GM12872 (cell line): ENCODE results near the gene GGTLC1.

Source experiments
- TF ChIP-seq, protein P1 (sequence below): IDR thresholded peaks from 3 replicates; pipeline ENCODE4 v1.5.1; 2011; ENCODE audit warnings: low read depth, mild to moderate bottlenecking, low read length, moderate library complexity; ENCODE audit not compliant: insufficient read depth

Gene GGTLC1

DNA sequence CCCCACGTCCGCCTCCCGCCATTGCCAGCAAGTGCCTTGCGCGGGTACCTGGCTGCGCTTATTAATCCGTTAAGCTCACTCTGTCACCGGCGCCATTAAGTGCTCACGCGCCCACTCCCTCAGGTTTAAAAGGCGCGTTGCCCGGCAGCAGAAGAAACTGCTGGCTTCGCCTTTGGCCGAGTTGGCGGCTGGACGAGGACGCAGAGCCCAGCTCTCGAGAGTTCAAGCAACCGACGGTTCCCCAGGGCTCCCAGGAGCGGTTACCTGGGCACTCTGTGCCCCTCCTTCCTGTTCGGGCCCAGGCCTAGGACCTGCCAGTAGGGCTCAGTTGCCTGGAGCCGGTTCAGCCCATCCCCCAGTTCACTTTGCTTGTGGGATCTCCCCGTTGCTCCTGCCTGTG lies at the start of gene GGTLC1:
Gene GGTLC1 (minus strand): TSS at position 219 of the 400 bp plus-strand sequence. CDS start 2,168 bp downstream, outside the sequence.
- TF ChIP-seq, protein P1, sequence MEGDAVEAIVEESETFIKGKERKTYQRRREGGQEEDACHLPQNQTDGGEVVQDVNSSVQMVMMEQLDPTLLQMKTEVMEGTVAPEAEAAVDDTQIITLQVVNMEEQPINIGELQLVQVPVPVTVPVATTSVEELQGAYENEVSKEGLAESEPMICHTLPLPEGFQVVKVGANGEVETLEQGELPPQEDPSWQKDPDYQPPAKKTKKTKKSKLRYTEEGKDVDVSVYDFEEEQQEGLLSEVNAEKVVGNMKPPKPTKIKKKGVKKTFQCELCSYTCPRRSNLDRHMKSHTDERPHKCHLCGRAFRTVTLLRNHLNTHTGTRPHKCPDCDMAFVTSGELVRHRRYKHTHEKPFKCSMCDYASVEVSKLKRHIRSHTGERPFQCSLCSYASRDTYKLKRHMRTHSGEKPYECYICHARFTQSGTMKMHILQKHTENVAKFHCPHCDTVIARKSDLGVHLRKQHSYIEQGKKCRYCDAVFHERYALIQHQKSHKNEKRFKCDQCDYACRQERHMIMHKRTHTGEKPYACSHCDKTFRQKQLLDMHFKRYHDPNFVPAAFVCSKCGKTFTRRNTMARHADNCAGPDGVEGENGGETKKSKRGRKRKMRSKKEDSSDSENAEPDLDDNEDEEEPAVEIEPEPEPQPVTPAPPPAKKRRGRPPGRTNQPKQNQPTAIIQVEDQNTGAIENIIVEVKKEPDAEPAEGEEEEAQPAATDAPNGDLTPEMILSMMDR = no peak

DNA sequence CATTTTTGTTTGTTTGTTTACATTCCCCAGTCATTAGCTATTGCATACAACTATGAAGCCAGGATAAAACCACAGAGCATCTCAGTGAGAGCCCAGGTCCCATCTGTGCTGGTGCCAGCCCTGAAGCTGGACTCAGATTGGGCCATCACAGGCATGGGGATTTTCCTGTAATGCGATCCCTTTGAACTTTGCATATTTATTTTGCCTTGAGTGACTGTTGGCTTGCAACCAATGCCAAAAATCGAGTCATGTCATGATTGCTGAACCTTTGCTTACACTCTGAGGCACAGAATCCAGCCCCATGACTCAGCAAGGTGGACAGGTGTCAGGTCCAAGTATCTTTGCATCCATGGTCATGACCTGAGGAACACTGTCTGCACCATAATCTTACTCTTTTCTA lies 46.2 kb upstream of the GGTLC1 start:
- TF ChIP-seq, protein P1 = no peak

DNA sequence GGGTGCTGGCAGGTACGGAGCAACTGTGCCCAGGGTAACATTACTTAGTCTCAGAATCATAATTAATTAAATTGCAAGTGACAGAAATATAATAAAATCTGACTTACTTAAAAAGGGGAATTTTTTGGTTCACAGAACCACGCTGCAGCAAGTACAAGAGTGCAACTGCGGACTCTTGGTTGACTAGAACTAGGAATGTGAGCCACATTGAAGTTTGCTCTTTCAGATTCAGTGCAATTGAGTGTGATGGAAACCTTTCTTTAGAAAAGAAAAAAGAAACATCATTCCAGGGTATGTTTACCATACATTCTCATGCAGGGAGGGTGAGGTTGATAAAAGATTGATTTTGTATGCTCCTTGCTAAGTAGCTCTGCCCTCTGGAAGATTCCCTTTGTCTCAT lies 45.0 kb upstream of the GGTLC1 start:
- TF ChIP-seq, protein P1 = no peak

DNA sequence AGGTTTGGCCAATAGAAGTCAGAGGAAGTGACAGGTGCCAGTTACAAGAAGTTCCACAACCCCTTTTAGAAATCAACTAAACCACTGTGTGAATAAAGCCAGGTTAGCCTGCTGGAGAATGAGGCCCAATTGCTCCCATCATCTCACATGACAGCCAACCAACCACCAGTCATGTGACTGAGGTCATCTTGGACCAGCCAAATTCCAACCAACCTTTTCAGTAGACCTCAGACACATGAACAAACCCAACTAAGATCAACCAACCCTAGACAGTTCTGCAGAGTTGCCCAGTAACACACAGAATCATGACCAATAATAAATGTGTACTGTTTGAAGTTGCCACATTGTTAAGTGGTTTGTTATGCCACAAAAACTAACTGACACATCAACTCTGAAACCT lies 44.6 kb upstream of the GGTLC1 start:
- TF ChIP-seq, protein P1 = no peak

DNA sequence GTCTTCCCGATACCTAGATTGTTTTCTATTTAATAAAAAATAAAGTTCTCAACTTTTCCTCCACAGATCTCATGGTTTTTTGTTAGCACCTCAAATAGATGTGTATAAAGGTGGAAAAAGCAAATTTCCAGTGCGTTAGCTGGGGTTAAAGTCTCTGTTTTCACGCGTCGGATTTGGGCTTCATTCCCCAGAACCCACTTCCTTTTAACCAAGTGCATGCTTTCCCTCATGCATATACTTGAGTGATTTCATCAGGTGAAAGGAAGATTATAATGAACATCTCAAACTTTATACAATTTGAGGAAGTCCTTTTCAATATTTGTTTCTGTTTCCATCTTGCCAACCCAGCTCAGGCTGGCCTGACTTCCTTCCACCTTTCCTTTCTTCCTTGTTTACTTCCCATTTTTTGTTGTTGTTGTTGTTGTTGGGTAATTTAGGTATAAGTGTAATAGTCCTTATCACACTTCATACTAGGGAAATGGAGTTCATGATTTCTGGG lies 43.9 kb upstream of the GGTLC1 start:
- TF ChIP-seq, protein P1 = no peak

DNA sequence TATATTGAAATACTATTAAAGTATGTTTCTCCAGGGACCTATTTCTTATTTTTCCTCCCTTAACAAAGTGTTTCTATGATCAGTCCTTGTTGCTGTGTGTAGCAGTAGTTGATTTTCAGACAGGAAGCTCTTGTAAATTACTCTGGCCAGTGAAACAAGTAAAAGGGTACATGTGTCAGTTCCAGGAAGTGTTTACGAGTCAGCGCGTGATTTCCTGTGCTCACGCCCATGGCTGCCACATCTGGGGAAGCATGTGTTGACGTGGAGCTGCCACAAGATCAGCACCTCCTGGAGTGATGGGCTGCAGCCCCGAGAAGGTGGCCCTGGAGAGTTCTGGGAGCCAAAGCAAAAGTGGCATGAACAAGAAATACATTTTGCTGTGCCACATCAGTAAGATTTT lies 38.6 kb upstream of the GGTLC1 start:
- TF ChIP-seq, protein P1 = no peak

DNA sequence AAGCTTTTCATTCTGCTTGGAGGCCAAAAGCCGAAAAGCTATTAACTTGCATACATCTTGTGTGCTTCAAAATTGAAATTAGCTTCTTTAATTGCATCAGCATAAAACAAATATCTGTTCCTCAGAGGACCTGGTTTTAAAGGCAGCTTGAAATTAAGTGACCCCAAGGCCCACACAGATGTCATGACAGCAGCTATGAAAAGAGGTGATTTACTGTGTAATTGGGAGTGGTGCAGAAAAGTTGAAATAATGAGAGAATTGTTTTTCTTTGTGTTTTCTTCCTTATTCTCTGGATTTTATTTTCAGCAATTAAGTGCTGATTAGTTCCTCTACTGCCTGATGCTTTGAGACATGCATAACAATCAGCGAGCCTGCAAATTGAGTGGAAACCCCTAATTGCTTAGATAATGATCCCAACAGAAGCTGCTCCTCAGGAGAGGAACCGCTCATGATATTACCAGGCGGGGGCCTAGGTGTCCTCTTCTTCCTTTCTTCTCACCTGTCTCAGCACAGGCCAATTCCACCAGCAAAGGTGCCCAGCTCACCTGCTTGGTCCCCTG lies 34.1 kb upstream of the GGTLC1 start:
- TF ChIP-seq, protein P1 = no peak
